HL-60 (cell line): ENCODE data around the gene PRR7.

Experiments
- DNase-seq, 2 experiments: peaks; one replicate each; pipeline ENCODE4 v3.0.0-alpha.2; 2010 to 2020; ENCODE audit warnings: low read depth in 1 of 2, low spot score in 1 of 2
- H3K27ac ChIP-seq: fragments of 250-450 bp; sonication (Bioruptor Pico); replicated peaks from 2 replicates; pipeline ENCODE4 v1.5.1; 2020; ENCODE audit warnings: mild to moderate bottlenecking, moderate library complexity
- H3K27me3 ChIP-seq: fragments of 250-450 bp; sonication (Bioruptor Pico); 2 replicates; pipeline ENCODE4 v1.5.1; 2021; ENCODE audit warnings: mild to moderate bottlenecking, moderate library complexity; ENCODE audit not compliant: insufficient read depth, poor library complexity, severe bottlenecking
- H3K4me3 ChIP-seq: replicated peaks from 2 replicates; pipeline ENCODE4 v1.5.1; 2011; ENCODE audit warnings: mild to moderate bottlenecking, control low read depth, low read length; ENCODE audit not compliant: insufficient read depth
- CTCF ChIP-seq: IDR thresholded peaks from one replicate; pipeline ENCODE4 v1.5.1; 2011; ENCODE audit warnings: low read length, control low read depth, inconsistent platforms; ENCODE audit not compliant: insufficient read depth
- GABPA ChIP-seq: IDR thresholded peaks from 2 replicates; pipeline ENCODE4 v1.6.1; 2012; ENCODE audit warnings: low read depth
- POLR2AphosphoS5 ChIP-seq: IDR thresholded peaks from 2 replicates; pipeline ENCODE4 v1.6.1; 2012; ENCODE audit warnings: low read depth
- SPI1 ChIP-seq: IDR thresholded peaks from 2 replicates; pipeline ENCODE4 v1.6.1; 2012; ENCODE audit warnings: low read depth, mild to moderate bottlenecking, borderline replicate concordance
- TF ChIP-seq, protein P1 (sequence below): IDR thresholded peaks from 2 replicates; pipeline ENCODE4 v1.6.1; 2012; ENCODE audit warnings: low read depth; ENCODE audit not compliant: insufficient replicate concordance

Gene PRR7

GRCh38 chr5:177497292-177498012 is 50.8 kb downstream of the PRR7 start, which contains the start of gene PDLIM7:
TSS of gene PDLIM7 (minus strand) at chr5:177497604. CDS start at chr5:177496512, 1,092 bp downstream.
- H3K27ac ChIP-seq: peak within 1 kb of the TSS; percentile 66
- DNase-seq: peak; percentile 97 to 98
- TF ChIP-seq SPI1 (no peak), POLR2AphosphoS5 (peak; percentile 74; the same call in 1 of the 2 replicates), GABPA (no peak), CTCF (no peak)
- TF ChIP-seq, protein P1, sequence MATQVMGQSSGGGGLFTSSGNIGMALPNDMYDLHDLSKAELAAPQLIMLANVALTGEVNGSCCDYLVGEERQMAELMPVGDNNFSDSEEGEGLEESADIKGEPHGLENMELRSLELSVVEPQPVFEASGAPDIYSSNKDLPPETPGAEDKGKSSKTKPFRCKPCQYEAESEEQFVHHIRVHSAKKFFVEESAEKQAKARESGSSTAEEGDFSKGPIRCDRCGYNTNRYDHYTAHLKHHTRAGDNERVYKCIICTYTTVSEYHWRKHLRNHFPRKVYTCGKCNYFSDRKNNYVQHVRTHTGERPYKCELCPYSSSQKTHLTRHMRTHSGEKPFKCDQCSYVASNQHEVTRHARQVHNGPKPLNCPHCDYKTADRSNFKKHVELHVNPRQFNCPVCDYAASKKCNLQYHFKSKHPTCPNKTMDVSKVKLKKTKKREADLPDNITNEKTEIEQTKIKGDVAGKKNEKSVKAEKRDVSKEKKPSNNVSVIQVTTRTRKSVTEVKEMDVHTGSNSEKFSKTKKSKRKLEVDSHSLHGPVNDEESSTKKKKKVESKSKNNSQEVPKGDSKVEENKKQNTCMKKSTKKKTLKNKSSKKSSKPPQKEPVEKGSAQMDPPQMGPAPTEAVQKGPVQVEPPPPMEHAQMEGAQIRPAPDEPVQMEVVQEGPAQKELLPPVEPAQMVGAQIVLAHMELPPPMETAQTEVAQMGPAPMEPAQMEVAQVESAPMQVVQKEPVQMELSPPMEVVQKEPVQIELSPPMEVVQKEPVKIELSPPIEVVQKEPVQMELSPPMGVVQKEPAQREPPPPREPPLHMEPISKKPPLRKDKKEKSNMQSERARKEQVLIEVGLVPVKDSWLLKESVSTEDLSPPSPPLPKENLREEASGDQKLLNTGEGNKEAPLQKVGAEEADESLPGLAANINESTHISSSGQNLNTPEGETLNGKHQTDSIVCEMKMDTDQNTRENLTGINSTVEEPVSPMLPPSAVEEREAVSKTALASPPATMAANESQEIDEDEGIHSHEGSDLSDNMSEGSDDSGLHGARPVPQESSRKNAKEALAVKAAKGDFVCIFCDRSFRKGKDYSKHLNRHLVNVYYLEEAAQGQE: peak; percentile 48
- H3K4me3 ChIP-seq: peak within 1 kb of the TSS; percentile 81
- H3K27me3 ChIP-seq: no peaks in the 10 kb centered on the region

DNA sequence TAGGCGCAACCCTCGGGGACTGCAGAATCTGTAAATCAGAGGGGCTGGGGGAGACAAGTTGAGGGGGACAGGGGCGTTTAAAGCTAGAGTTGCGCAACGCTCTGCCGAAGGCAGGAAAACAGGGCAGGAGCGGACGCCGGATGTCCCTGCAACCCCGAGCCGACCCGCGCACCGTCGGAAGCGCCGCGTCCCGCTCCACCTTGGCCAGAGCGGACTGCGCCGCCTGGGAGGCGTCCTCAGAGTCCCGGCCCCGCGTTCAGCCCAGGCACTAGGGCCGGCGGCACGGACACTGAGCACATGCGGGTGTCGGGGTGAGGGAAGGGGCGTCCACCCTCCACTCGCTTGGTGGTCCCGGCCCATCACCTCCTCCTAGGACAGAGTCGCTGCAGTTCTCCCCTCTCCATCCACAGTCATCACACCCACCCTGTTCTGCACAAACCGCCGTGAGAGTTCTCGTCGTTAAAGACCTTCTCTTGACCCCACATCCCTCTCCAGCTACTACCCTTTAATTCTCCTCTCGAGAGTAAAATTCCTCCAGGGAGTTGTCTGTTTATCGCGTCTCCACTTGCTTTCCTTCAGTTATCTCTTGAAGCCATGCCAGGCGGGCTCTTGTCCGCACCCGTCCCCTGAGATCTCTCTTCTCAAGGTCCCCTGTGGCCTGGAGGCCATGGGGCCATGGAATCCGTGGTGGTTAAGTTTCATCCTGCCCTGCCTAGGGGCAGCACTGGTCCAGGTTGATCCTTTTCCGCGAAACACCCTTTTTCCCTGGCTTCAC is 51.6 kb downstream of the PRR7 start:
- H3K27ac ChIP-seq: peak overlapping the region; percentile 25; the same call in 1 of the 2 replicates
- H3K27me3 ChIP-seq: no peaks in the 10 kb centered on the region
- no peak for DNase-seq
- H3K4me3 ChIP-seq: peak overlapping the region; percentile 33
- TF ChIP-seq GABPA: no peak
- TF ChIP-seq CTCF: no peak
- TF ChIP-seq, protein P1: no peak
- TF ChIP-seq POLR2AphosphoS5: no peak
- no peak for TF ChIP-seq SPI1

DNA sequence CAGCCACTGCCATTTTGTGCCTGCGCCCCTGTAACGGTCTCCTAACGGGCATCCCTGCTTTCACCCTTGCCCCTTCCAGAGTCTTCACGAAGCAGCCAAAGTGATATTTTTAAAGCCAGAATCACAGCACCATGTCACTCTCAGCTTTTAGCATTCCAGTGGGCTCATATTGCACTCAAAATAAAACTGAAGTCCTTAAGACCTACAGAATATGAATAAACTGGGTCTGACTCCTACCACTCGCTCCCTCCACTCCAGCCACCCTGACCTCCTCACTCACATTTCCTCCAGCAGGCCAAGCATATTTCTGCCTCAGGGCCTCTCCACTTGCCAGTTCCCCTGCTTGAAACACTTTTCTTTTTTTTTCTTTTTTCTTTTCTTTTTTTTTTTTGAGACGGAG is 53.2 kb downstream of the PRR7 start:
- no peaks in the 10 kb centered on the region for H3K27me3 ChIP-seq
- H3K4me3 ChIP-seq: no peak overlapping the region
- TF ChIP-seq CTCF (no peak), GABPA (no peak), POLR2AphosphoS5 (no peak), SPI1 (no peak)
- TF ChIP-seq, protein P1: no peak
- H3K27ac ChIP-seq: no peak overlapping the region
- no peak for DNase-seq
